ENCODE data around the gene ZNF488. TPM values are rescaled to one million over a fixed set of nuclear protein-coding genes. Genes with fewer than 3 reads are reported as not detected.

Gene ZNF488
- polyA plus RNA-seq, 2 of the 4 experiments (the other 2 are of a cell fraction) = 4.0 to 8.3 TPM

DNA sequence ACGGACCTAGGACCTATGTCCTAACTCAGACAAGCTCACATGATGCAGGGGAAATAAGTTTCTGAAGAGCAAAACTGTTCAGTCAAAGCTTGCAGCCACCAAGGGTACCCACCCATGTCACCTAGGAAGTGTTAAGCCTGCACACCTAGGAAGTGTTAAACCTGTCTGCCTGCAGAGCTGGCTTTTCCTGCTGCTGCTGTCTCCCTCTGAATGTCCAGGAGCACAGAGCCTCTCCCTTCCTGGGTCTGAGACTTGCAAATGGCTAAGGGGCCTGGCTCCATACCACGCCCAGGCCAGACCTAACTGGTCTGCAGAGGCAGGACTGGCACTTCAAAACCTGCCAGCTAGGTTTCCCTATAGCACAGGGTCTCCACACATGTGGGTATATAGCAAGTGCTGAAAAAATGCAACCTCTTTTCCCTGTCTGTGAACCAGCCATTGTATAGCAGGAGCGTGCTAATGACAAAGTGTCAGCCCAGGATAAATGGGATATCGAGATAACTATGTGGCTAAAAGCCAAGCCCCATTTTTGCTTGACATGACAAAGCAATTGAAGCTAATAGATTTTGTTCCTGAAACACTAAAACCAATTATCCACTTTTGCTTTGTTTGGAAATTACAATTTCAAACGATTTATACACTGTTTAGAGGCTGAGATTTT lies 60.3 kb downstream of the ZNF488 start:
- DNase-seq (ENCODE audit: low read depth in 1 of 2, low spot score in 1 of 2) = no peak
- ATAC-seq = no peak
- H3K4me3 ChIP-seq = no peak overlapping the region
- no peak for TF ChIP-seq TP53 (CRISPR knock-in tag; IDR thresholded peaks at IDR 0.05)
- TF ChIP-seq FOSL2 (IDR thresholded peaks at IDR 0.05) = no peak
- TF ChIP-seq FOSL2 (CRISPR knock-in tag; IDR thresholded peaks at IDR 0.05) = no peak
- no peak for TF ChIP-seq ZSCAN20 (CRISPR knock-in tag; IDR thresholded peaks at IDR 0.05)
- TF ChIP-seq ZFP36 (IDR thresholded peaks at IDR 0.05; ENCODE audit: borderline replicate concordance, partially characterized antibody) = no peak
- TF ChIP-seq, protein P1, sequence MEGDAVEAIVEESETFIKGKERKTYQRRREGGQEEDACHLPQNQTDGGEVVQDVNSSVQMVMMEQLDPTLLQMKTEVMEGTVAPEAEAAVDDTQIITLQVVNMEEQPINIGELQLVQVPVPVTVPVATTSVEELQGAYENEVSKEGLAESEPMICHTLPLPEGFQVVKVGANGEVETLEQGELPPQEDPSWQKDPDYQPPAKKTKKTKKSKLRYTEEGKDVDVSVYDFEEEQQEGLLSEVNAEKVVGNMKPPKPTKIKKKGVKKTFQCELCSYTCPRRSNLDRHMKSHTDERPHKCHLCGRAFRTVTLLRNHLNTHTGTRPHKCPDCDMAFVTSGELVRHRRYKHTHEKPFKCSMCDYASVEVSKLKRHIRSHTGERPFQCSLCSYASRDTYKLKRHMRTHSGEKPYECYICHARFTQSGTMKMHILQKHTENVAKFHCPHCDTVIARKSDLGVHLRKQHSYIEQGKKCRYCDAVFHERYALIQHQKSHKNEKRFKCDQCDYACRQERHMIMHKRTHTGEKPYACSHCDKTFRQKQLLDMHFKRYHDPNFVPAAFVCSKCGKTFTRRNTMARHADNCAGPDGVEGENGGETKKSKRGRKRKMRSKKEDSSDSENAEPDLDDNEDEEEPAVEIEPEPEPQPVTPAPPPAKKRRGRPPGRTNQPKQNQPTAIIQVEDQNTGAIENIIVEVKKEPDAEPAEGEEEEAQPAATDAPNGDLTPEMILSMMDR (IDR thresholded peaks at IDR 0.05) = no peak
- TF ChIP-seq, protein P2, sequence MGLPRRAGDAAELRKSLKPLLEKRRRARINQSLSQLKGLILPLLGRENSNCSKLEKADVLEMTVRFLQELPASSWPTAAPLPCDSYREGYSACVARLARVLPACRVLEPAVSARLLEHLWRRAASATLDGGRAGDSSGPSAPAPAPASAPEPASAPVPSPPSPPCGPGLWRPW (IDR thresholded peaks at IDR 0.05) = no peak
- TF ChIP-seq TFCP2L1 (CRISPR knock-in tag; IDR thresholded peaks at IDR 0.05) = no peak
- no peak for TF ChIP-seq RCOR1 (IDR thresholded peaks at IDR 0.05; ENCODE audit: low read depth, low read length)
- TF ChIP-seq JUNB (IDR thresholded peaks at IDR 0.05) = no peak
- TF ChIP-seq, protein P3, sequence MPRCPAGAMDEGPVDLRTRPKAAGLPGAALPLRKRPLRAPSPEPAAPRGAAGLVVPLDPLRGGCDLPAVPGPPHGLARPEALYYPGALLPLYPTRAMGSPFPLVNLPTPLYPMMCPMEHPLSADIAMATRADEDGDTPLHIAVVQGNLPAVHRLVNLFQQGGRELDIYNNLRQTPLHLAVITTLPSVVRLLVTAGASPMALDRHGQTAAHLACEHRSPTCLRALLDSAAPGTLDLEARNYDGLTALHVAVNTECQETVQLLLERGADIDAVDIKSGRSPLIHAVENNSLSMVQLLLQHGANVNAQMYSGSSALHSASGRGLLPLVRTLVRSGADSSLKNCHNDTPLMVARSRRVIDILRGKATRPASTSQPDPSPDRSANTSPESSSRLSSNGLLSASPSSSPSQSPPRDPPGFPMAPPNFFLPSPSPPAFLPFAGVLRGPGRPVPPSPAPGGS (IDR thresholded peaks at IDR 0.05) = no peak
- TF ChIP-seq NFE2L2 (conservative IDR thresholded peaks at IDR 0.05; ENCODE audit: low read length) = no peak
- no peak for TF ChIP-seq ZC3H11A (IDR thresholded peaks at IDR 0.05)
- TF ChIP-seq NPAS2 (CRISPR knock-in tag; IDR thresholded peaks at IDR 0.05; ENCODE audit: borderline replicate concordance) = no peak
- no peak for TF ChIP-seq CHD2 (IDR thresholded peaks at IDR 0.05; ENCODE audit: low read length, partially characterized antibody)
- no peak for TF ChIP-seq CHD4 (IDR thresholded peaks at IDR 0.05; ENCODE audit: borderline replicate concordance)
- TF ChIP-seq ESRRA (IDR thresholded peaks at IDR 0.05; ENCODE audit: borderline replicate concordance, low read length) = no peak
- TF ChIP-seq MAZ (IDR thresholded peaks at IDR 0.05; ENCODE audit: borderline replicate concordance, low read depth, low read length) = no peak
- no peak for TF ChIP-seq SMC3 (IDR thresholded peaks at IDR 0.05)
- POLR2A ChIA-PET = no interaction called here
- no peak for FAIRE-seq
- no peaks in the 10 kb centered on the region for H3K4me1 ChIP-seq
- no peak overlapping the region for H3K4me2 ChIP-seq
- H3K27ac ChIP-seq = no peak overlapping the region
- 35% methylated on average over 5 of the region's 5 CpGs for WGBS (ENCODE audit: missing lambda C conversion rate)
- CTCF ChIA-PET = interaction anchor here (0.9 to 8.3 kb wide), 5 partner anchors 9 to 299 kb away, joined by 4 to 68 read pairs (median 11); no protein-coding TSS in a partner anchor
- no peaks in the 10 kb centered on the region for H3K9me3 ChIP-seq

DNA sequence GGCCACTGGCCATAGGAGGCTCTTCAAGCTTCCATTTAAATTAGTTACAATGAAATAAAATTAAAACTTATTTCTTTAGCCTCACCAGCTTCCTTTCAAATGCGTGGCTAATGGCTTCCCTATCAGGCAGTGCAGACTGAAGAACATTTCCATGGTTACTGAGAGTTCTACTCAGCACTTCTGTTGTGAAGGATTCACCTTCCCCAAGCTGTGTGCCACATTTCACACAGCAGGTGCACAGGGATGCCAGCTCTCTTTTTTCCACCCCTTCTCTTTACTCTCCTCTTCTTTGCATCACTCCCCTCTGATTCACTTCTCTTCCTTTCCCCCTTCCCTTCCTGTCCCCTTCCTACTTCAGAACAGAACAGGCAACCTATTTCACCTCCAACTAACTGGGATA lies 61.0 kb downstream of the ZNF488 start:
- no peak overlapping the region for H3K4me3 ChIP-seq
- no peak for FAIRE-seq
- POLR2A ChIA-PET = no interaction called here
- TF ChIP-seq USF2 (IDR thresholded peaks at IDR 0.05) = no peak
- H3K4me1 ChIP-seq = no peaks in the 10 kb centered on the region
- no peak for DNase-seq (ENCODE audit: low read depth in 1 of 2, low spot score in 1 of 2)
- ATAC-seq = no peak
- no peak overlapping the region for H3K27ac ChIP-seq
- WGBS (ENCODE audit: missing lambda C conversion rate) = 11% methylated on average over 1 of the region's 1 CpG
- CTCF ChIA-PET = interaction anchor here (1.4 to 8.3 kb wide), 4 partner anchors 11 to 298 kb away, joined by 4 to 68 read pairs (median 15); no protein-coding TSS in a partner anchor
- no peak overlapping the region for H3K4me2 ChIP-seq
- H3K9me3 ChIP-seq = no peaks in the 10 kb centered on the region

Measured in A549 (cell line).